A549 (cell line): ENCODE data around the gene HORMAD1. TPM values are rescaled to one million over a fixed set of nuclear protein-coding genes. Genes with fewer than 3 reads are reported as not detected.

Experiments
- ATAC-seq, 2 experiments: fragments of 200-7000 bp in 1 of 2; fragments of >200 bp in 1 of 2; cut with Nextera tagmentation in 1 of 2; cut with Tn5 transposase in 1 of 2; 3 replicates each; pipeline versions ENCODE4 v1.8.0 to v1.9.1; 2018 to 2020; ENCODE audit warnings: mild to moderate bottlenecking in 1 of 2, moderate library complexity in 1 of 2
- CTCF ChIA-PET: fragments of 300-600 bp; sonication (Branson Sonifier 250); formaldehyde crosslinking; extraction: SDS; loops from one replicate; lab custom pipeline; 2021; ENCODE audit warnings: antibody characterized with exemption, inconsistent platforms; lab: Yijun Ruan, JAX
- POLR2A ChIA-PET: fragments of 350-600 bp; formaldehyde crosslinking; extraction: SDS; loops from one replicate; lab custom pipeline; 2021; ENCODE audit warnings: antibody characterized with exemption, inconsistent platforms; lab: Yijun Ruan, JAX
- DNase-seq, 2 experiments: peaks; one replicate each; pipeline versions ENCODE4 v3.0.0 to v3.0.0-alpha.2; 2011 to 2016; ENCODE audit warnings: low read depth in 1 of 2, low spot score in 1 of 2
- FAIRE-seq: peaks from 2 replicates; lab custom pipeline; 2011; peaks lifted over from hg19 to GRCh38; lab: Jason Lieb, UNC
- H3K27ac ChIP-seq, 2 experiments: fragments of >200 bp; sonication (Bioruptor Twin); formaldehyde crosslinking; 3 replicates each; pipeline ENCODE4 v1.5.1; 2016 to 2017
- H3K4me1 ChIP-seq: fragments of >200 bp; sonication (Bioruptor Twin); formaldehyde crosslinking; 3 replicates; pipeline ENCODE4 v1.6.1; 2016
- H3K4me2 ChIP-seq: fragments of >200 bp; sonication (Bioruptor Twin); formaldehyde crosslinking; 3 replicates; pipeline ENCODE4 v1.6.1; 2016
- H3K4me3 ChIP-seq: fragments of >200 bp; sonication (Bioruptor Twin); formaldehyde crosslinking; 3 replicates; pipeline ENCODE4 v1.5.1; 2016
- H3K9me3 ChIP-seq: fragments of >200 bp; sonication (Bioruptor Twin); formaldehyde crosslinking; 3 replicates; pipeline ENCODE4 v1.6.1; 2016
- CHD4 ChIP-seq: fragments of 200-600 bp; sonication (generic); IDR thresholded peaks from 2 replicates; pipeline ENCODE4 v1.6.1; 2016; ENCODE audit warnings: antibody characterized with exemption, mild to moderate bottlenecking, borderline replicate concordance
- CTCF ChIP-seq: fragments of >200 bp; sonication (Bioruptor Twin); formaldehyde crosslinking; IDR thresholded peaks from 3 replicates; pipeline ENCODE4 v1.5.1; 2016
- EHF ChIP-seq: fragments of 250-450 bp; sonication (Bioruptor Pico); IDR thresholded peaks from 2 replicates; pipeline ENCODE4 v1.5.0; 2020; ENCODE audit warnings: mild to moderate bottlenecking
- EHMT2 ChIP-seq: fragments of 200-600 bp; sonication (generic); IDR thresholded peaks from 2 replicates; pipeline ENCODE4 v1.6.1; 2016; ENCODE audit warnings: antibody characterized with exemption, low read depth, mild to moderate bottlenecking, moderate library complexity
- FOSL2 ChIP-seq, 2 experiments: fragments of 450-650 bp in 1 of 2; fragments of >200 bp in 1 of 2; sonication (Bioruptor Twin) in 1 of 2; formaldehyde crosslinking; IDR thresholded peaks; 2 replicates each; pipeline versions ENCODE4 v1.5.0 to v1.6.1; 2016 to 2020; ENCODE audit warnings: mild to moderate bottlenecking in 1 of 2, moderate library complexity in 1 of 2
- HDAC2 ChIP-seq: fragments of 200-600 bp; sonication (generic); IDR thresholded peaks from 2 replicates; pipeline ENCODE4 v1.6.1; 2016
- HMGXB4 ChIP-seq: fragments of 250-450 bp; sonication (Bioruptor Pico); IDR thresholded peaks from 2 replicates; pipeline ENCODE4 v1.5.0; 2021; ENCODE audit warnings: mild to moderate bottlenecking, moderate library complexity, borderline replicate concordance
- HOXB5 ChIP-seq: fragments of 250-450 bp; sonication (Bioruptor Pico); IDR thresholded peaks from 2 replicates; pipeline ENCODE4 v1.5.0; 2020; ENCODE audit warnings: mild to moderate bottlenecking, moderate library complexity
- KDM1A ChIP-seq: fragments of 200-600 bp; sonication (generic); IDR thresholded peaks from 2 replicates; pipeline ENCODE4 v1.6.1; 2016; ENCODE audit warnings: low read depth, mild to moderate bottlenecking
- KDM5A ChIP-seq: fragments of 200-600 bp; sonication (generic); IDR thresholded peaks from 2 replicates; pipeline ENCODE4 v1.6.1; 2016; ENCODE audit warnings: antibody characterized with exemption, mild to moderate bottlenecking
- MAFK ChIP-seq: fragments of 450-650 bp; IDR thresholded peaks from 2 replicates; pipeline ENCODE4 v1.6.1; 2014; ENCODE audit not compliant: partially characterized antibody
- MAZ ChIP-seq: fragments of 150-350 bp; IDR thresholded peaks from 2 replicates; pipeline ENCODE4 v1.6.1; 2014; ENCODE audit warnings: antibody characterized with exemption, low read depth, low read length, borderline replicate concordance
- NFE2L2 ChIP-seq: fragments of 150-350 bp; conservative IDR thresholded peaks from 2 replicates; pipeline ENCODE4 v1.6.1; 2014; ENCODE audit warnings: low read length
- POLR2A ChIP-seq: IDR thresholded peaks from 2 replicates; pipeline ENCODE4 v1.6.1; 2012; ENCODE audit warnings: mild to moderate bottlenecking, low read length
- RAD21 ChIP-seq, 2 experiments: fragments of >200 bp in 1 of 2; sonication (Bioruptor Twin) in 1 of 2; formaldehyde crosslinking in 1 of 2; IDR thresholded peaks in 1 of 2; conservative IDR thresholded peaks in 1 of 2; 2 replicates in 1 of 2; 3 replicates in 1 of 2; pipeline ENCODE4 v1.6.1; 2012 to 2018; ENCODE audit warnings: inconsistent platforms in 1 of 2
- RARB ChIP-seq: fragments of 250-450 bp; sonication (Bioruptor Pico); IDR thresholded peaks from 2 replicates; pipeline ENCODE4 v1.8.0; 2021; ENCODE audit warnings: mild to moderate bottlenecking, moderate library complexity
- TP53 ChIP-seq: fragments of 250-450 bp; sonication (Bioruptor Pico); IDR thresholded peaks from 2 replicates; pipeline ENCODE4 v1.5.0; 2021; ENCODE audit warnings: mild to moderate bottlenecking, moderate library complexity
- ZC3H11A ChIP-seq: fragments of 450-650 bp; IDR thresholded peaks from 2 replicates; pipeline ENCODE4 v1.6.1; 2014; ENCODE audit warnings: antibody characterized with exemption, mild to moderate bottlenecking
- WGBS: methylation state at CpG from one replicate; pipeline ENCODE4 v1.1.6; 2017; ENCODE audit errors: missing lambda C conversion rate; 5-methylcytosine and 5-hydroxymethylcytosine counted together
- polyA plus RNA-seq, 4 experiments: library from polyadenylated mRNA; depleted of rRNA in 3 of 4; stranded (reverse); fragments of >200 nt; fragmentation: RNase III in 1 of 4; extraction: RNeasy Plus Mini Kit Qiagen cat#74134 plus additional on column Dnase treatment in 1 of 4; gene quantifications; 2 replicates in 3 of 4; 3 replicates in 1 of 4; pipeline ENCODE4 v1.2.3, GENCODE V29; 2011 to 2017

The HORMAD1 gene
- polyA plus RNA-seq, 2 of the 4 experiments (the other 2 are of a cell fraction) = 8.9 to 30.6 TPM

DNA sequence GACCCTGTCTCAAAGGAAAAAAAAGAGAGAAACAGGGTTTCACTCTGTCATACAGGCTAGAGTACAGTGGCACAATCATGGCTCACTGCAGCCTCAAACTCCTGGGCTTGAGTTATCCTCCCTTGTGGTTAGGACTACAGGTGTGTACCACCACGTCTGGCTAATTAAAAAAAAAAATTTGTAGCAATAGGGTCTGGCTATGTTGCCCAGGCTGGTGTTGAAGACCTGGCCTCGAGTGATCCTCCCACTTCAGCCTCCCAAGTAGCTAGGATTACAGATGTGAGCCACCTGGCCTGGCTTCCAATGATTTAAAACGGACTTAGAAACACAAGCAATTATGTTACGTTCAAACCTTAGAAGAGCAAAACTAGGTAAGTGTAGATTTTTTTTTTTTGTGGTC is 45.8 kb downstream of the HORMAD1 start:
- no peak overlapping the region for H3K4me3 ChIP-seq
- no peak for ATAC-seq
- no peaks in the 10 kb centered on the region for H3K4me1 ChIP-seq
- no peak overlapping the region for H3K27ac ChIP-seq
- no peak for FAIRE-seq
- WGBS = 87% methylated on average over 4 of the region's 4 CpGs
- POLR2A ChIA-PET = no interaction called here
- CTCF ChIA-PET = no interaction called here
- TF ChIP-seq RAD21 (conservative IDR thresholded peaks at IDR 0.05 in 1 of 2, IDR thresholded peaks at IDR 0.05 in 1 of 2) (no peak), CHD4 (no peak), HOXB5 (CRISPR knock-in tag) (no peak), EHF (CRISPR knock-in tag) (no peak), POLR2A (no peak), NFE2L2 (no peak), ZC3H11A (no peak), CTCF (no peak), KDM5A (no peak), HDAC2 (no peak), KDM1A (no peak), HMGXB4 (CRISPR knock-in tag) (no peak), RARB (CRISPR knock-in tag) (no peak), FOSL2 (IDR thresholded peaks at IDR 0.05) (no peak), FOSL2 (CRISPR knock-in tag; IDR thresholded peaks at IDR 0.05) (no peak), MAZ (no peak)
- no peaks in the 10 kb centered on the region for H3K9me3 ChIP-seq
- H3K4me2 ChIP-seq = no peak overlapping the region
- no peak for DNase-seq

DNA sequence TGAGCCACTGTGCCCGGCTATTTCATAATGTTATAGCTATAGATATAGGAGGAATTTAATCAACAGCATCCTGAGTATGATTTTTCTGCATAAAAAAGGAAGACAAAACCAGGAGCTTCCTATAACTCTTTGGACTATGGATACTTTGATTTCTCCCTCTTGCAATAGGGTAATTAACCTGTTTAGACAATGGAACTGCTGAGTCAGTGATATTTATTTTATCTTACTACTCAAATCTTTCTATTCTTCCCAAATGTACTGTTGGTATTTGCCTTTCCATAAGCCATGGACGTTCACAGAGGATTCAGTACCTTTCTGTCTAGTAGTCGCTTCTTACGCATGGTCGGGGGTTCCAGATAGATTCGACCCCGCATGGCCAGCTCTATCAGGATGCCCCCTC is 57.4 kb downstream of the HORMAD1 start:
- no peak for DNase-seq
- no peak overlapping the region for H3K27ac ChIP-seq
- TF ChIP-seq HMGXB4 (CRISPR knock-in tag) = no peak
- TF ChIP-seq MAFK = peak; percentile 94
- TF ChIP-seq, all 56 proteins: peak for 1
- ChIA-PET POLR2A (no interaction called here), CTCF (interaction anchor here (2.7 kb wide), 1 partner anchor 9 kb away, joined by 12 read pairs; no protein-coding TSS in a partner anchor)
- H3K9me3 ChIP-seq = no peaks in the 10 kb centered on the region
- no peak overlapping the region for H3K4me2 ChIP-seq
- H3K4me3 ChIP-seq = no peak overlapping the region
- ATAC-seq (no peak), FAIRE-seq (no peak)
- peaks cover 16% of the 10 kb centered on the region for H3K4me1 ChIP-seq
- 74% methylated on average over 7 of the region's 7 CpGs for WGBS

DNA sequence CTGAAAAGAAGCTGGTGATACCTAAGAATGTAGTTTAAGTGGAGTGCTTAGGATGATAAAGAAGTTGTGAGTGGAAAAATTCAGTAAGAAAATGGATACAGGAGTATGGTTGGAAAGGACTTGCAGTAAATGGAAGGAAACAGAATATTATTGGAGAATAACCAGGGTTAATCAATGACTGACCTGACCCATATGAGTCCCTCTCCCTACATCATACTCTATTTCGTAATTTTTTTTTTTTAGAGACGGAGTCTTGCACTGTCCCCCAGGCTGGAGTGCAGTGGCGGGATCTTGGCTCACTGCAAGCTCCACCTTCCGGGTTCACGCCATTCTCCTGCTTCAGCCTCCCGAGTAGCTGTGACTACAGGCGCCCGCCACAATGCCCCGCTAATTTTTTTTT is 57.9 kb downstream of the HORMAD1 start:
- TF ChIP-seq EHMT2 (no peak), TP53 (CRISPR knock-in tag) (no peak)
- WGBS = 92% methylated on average over 9 of the region's 9 CpGs
- no peak overlapping the region for H3K4me2 ChIP-seq
- no peak for FAIRE-seq
- H3K9me3 ChIP-seq = no peaks in the 10 kb centered on the region
- ChIA-PET POLR2A (no interaction called here), CTCF (interaction anchor here (0.7 to 2.7 kb wide), 2 partner anchors 10 to 13 kb away, joined by 3 to 12 read pairs; no protein-coding TSS in a partner anchor)
- H3K27ac ChIP-seq = no peak overlapping the region
- peaks cover 11% of the 10 kb centered on the region for H3K4me1 ChIP-seq
- ATAC-seq = no peak; a peak in 1 of 6 replicates
- no peak overlapping the region for H3K4me3 ChIP-seq
- DNase-seq = no peak
